Fibroblast of skin of abdomen (primary cell): Measurements from ENCODE around the gene SRGAP2.
"Not testable (repeated sequence)": the region's sequence is repeated elsewhere in the genome, so short reads cannot be mapped to it uniquely, and the experiment has no call there.

Experiments
- DNase-seq: peaks from one replicate; pipeline ENCODE4 v3.0.0-alpha.2; 2013

SRGAP2 gene

GRCh38 chr1:206210802-206211201 is 7.5 kb downstream of the SRGAP2 start:
- not testable (repeated sequence) for DNase-seq

- not testable (repeated sequence) for DNase-seq
These were observed 12.5 kb downstream of the SRGAP2 start for GRCh38 chr1:206215600-206216392.

GRCh38 chr1:206218285-206218684 is 14.9 kb downstream of the SRGAP2 start:
- not testable (repeated sequence) for DNase-seq

GRCh38 chr1:206218765-206219164 is 15.4 kb downstream of the SRGAP2 start:
- not testable (repeated sequence) for DNase-seq

- DNase-seq: not testable (repeated sequence)
These were observed 16.4 kb downstream of the SRGAP2 start for GRCh38 chr1:206219514-206220331.

- not testable (repeated sequence) for DNase-seq
These were observed 17.1 kb downstream of the SRGAP2 start for GRCh38 chr1:206220332-206221000.

- DNase-seq: not testable (repeated sequence)
These were observed 18.2 kb downstream of the SRGAP2 start for GRCh38 chr1:206221585-206221984.

- DNase-seq: peak; percentile 2
These were observed 20.9 kb downstream of the SRGAP2 start for GRCh38 chr1:206224190-206224776.

- DNase-seq: not testable (repeated sequence)
These were observed 22.0 kb downstream of the SRGAP2 start for GRCh38 chr1:206225386-206225785.

- DNase-seq: not testable (repeated sequence)
These were observed 23.5 kb downstream of the SRGAP2 start for GRCh38 chr1:206226886-206227285.

GRCh38 chr1:206229286-206229685 is 25.9 kb downstream of the SRGAP2 start:
- DNase-seq: not testable (repeated sequence)

- not testable (repeated sequence) for DNase-seq
These were observed 28.6 kb downstream of the SRGAP2 start for GRCh38 chr1:206231989-206232388.

- not testable (repeated sequence) for DNase-seq
These were observed 29.8 kb downstream of the SRGAP2 start for GRCh38 chr1:206232970-206233645.

GRCh38 chr1:206234189-206234916 is 31.0 kb downstream of the SRGAP2 start:
- not testable (repeated sequence) for DNase-seq

- DNase-seq: not testable (repeated sequence)
These were observed 31.8 kb downstream of the SRGAP2 start for GRCh38 chr1:206235190-206235589.

- DNase-seq: peak; percentile 75
These were observed 36.9 kb downstream of the SRGAP2 start for GRCh38 chr1:206240288-206240687.

GRCh38 chr1:206243335-206243734 is 40.0 kb downstream of the SRGAP2 start:
- DNase-seq: not testable (repeated sequence)

- DNase-seq: not testable (repeated sequence)
These were observed 42.1 kb downstream of the SRGAP2 start for GRCh38 chr1:206245479-206245878.

GRCh38 chr1:206246129-206246886 is 43.0 kb downstream of the SRGAP2 start:
- DNase-seq: not testable (repeated sequence)
